Non-pigmented ciliary epithelial cell (primary cell): ENCODE measurements around the gene PTPRO.
"Not testable (repeated sequence)": the region's sequence is repeated elsewhere in the genome, so short reads cannot be mapped to it uniquely, and the experiment has no call there.

Experiments
- DNase-seq: peaks from one replicate; pipeline ENCODE4 v3.0.0-alpha.2; 2010; ENCODE audit warnings: low read depth

Gene PTPRO

DNA sequence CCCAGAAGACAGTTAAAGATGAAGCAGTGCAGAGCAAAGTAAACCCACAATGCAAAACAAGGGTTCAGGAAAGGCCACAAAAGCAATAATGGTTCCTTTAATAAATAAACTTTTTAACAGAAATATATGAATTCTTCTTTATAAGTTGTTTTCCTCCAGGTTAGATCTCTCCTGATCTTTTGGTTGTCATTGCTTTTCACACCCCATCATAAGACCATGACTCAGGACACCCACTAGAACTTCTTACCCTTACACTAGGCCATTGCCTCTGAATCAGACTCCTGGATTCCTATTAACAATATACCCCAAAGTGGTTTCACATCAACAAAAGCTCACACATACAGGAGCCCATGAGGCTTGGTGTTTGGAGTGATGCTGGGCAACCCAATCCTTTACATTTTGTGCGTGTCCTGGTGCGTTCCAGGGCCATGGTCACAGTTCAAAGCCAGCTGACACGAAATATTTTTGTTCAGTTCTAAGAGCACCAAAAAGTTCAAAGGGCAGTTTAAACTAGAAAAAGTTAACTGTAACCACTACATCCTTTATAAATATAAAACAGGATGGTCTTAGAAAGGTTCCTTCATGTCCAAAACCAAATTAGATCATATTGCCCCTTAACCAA, 279.9 kb downstream of the PTPRO start:
- no peak for DNase-seq

DNA sequence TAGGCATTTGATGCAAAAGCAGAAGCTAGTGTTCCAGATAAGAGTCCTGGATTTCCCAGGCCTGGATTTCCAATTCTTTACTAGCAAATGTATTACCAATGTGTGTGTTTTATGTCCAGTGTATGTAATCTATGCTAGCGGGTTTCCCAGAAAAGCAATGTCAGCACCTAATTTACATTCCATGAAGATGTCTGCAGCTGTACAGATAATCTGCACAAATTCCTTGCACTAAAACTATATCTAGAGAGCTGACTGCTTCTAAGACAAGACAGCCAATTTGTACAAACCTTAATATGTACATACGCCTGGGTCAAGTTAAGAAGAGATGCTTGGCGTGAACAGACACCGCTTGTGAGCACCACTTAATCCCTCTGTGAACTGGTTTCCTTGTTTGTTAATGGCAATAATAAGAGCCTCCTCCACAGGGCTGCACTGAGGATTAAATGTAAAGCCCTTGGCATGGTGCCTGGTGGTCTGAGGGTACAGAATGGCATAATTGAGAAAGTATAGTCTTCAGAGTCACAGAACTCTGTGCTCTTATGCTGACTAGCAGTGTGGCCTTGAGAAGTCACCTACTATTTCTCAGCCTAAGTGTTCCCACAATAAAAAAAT, 281.3 kb downstream of the PTPRO start:
- DNase-seq: no peak

DNA sequence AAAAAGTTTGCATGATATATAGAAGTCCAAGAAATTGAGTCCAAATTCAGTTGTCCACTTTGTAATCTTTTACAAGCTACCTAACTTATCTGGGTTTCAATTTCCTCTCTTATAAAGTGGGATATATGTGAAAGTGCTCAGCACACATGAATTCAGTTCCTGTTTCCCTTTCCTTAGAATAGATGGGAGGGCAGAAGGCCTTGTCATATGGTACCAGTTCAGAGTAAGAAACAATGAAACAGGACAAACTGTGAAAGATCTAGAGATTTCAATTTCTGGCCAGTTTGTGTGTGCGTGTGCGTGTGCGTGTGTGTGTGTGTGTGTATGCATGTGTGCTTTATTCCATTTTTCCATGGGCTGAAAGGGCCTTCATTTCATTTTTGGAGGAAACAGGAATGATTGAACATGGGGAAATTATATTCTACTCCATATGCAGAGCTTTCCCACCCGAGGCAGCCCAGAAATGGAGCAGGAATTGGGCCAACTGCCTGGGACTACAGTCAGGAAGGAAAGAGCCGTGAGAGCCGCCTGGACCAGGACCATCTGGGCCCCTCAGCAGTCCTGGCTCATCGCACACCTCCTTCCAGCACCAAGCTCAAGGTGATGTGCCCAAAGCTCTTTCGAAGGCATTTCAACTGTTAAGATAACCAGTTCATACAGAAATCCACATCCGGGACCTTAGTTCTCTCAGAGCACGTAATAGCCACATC, 283.7 kb downstream of the PTPRO start:
- DNase-seq: no peak

DNA sequence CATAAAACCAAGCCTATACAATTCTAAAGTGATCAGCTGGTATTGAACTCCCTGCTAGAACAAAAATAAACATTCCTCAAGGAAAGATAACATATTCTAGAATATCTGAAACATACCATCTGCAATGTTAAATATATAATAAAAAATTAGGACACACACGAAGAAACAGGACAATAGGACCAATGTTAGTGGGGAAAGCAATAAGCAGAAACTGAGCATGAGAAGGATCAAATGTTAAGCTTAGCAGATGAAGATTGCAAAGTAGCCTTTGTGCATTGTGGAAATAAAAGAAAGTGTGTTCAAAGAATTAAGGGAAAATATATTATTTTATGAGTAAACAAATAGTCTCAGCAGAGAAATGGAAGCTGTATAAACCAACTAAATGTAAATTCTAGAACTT, 286.1 kb downstream of the PTPRO start:
- no peak for DNase-seq

DNA sequence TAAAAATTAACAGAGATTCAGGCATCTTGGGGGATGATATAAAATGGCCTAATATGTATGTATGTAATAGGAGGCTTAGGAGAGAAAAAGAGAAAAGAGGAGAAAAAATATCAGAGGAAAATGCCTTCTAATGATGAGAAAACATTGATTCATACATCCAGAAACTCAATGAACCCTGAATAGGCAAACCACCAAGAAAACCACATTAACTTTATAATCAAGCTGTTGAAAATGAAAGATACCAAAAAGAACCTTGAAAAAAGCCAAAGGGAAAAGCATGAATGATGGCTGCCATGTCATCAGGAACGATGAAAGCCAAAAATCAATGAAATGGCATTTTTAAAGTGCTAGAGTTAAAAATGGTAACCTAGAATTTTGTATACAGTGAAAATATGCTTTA, 286.6 kb downstream of the PTPRO start:
- DNase-seq: no peak

DNA sequence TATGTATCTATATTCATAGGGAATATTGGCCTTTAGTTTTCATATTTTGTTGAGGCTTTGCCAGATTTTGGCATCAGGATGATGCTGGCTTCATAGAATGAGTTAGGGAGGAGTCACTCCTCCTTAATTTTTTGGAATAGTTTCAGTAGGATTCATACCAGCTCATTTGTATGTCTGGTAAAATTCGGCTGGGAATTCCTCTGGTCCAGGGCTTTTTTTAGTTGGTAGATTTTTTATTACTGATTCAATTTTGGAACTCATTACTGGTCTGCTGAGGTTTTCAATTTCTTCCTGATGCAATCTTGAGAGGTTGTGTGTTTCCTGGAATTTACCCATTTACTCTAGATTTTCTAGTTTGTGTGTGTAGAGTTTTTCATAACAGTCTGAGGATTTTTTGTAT, 291.7 kb downstream of the PTPRO start:
- DNase-seq: no peak

DNA sequence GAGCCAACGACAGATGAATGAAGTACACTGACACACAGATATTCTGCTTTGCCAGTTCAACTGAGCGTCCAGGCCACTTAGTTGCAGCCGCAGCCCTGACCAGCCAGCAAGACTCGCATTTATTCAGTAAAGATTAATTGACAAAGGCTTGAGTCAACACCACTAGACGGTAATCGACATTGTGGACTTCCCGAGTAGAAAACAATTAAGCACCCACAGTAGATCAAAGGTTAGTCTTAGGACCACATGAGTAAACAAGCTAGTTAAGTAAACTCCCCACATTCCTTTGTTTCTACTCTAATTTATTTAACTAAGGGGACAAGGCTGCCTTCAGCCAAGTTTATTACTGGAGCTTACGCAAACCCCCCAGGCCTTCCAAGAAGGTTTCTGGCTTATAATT, 294.2 kb downstream of the PTPRO start:
- not testable (repeated sequence) for DNase-seq

DNA sequence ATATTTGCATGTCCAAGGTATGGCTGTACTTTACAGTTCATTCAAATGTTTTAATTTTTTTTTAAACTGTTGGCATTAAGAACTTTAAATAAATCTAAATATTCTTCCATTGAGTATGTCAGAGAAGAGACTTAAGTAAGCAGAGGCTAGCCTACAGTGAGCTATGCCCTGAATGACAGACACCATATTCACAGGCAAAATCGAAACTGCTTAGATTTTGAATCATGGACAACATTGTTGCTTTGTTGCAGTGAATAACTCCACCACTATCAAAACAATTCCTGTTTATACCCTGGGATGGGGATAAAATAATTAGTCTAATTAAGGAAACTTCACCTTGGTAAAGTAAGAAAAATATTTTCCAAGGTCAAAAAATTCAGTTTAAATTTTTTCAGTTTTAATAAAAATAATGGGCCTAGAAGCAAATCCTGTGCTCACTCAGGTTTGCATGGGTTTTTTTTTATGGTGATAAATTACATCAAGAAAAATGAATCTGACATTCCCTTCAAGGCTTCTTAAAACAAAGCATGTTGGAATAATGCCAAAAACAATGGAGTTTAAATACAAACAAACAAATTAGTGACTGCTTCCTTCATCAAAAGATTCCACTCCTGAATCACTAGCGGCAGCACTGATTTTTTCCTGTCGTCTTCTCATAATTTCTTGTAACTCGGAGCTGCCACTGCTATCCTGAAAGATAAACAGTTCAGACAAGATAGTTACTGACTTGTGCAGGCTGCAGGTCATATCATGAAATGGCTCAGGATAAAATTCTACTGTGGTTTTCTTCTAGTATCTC, 298.6 kb downstream of the PTPRO start:
- DNase-seq: no peak

DNA sequence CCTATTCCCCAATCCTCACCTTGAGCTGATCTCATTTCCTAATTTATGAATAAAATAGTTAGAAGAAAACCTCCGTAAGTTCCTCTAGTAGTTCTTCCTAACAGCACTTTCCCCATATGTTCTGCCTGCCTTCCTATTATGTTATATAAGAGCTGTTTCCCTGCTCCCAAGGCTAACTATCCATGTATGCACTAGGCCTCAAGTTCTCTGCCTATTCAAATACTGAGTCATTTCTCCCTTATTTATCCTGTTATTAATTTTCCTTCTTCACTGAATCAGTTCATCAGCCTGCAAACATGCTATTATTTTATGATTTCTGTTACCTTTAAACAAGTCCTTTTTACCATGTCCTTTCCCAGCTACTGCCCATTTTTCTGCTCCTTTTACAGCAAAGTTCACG, 302.8 kb downstream of the PTPRO start:
- no peak for DNase-seq

DNA sequence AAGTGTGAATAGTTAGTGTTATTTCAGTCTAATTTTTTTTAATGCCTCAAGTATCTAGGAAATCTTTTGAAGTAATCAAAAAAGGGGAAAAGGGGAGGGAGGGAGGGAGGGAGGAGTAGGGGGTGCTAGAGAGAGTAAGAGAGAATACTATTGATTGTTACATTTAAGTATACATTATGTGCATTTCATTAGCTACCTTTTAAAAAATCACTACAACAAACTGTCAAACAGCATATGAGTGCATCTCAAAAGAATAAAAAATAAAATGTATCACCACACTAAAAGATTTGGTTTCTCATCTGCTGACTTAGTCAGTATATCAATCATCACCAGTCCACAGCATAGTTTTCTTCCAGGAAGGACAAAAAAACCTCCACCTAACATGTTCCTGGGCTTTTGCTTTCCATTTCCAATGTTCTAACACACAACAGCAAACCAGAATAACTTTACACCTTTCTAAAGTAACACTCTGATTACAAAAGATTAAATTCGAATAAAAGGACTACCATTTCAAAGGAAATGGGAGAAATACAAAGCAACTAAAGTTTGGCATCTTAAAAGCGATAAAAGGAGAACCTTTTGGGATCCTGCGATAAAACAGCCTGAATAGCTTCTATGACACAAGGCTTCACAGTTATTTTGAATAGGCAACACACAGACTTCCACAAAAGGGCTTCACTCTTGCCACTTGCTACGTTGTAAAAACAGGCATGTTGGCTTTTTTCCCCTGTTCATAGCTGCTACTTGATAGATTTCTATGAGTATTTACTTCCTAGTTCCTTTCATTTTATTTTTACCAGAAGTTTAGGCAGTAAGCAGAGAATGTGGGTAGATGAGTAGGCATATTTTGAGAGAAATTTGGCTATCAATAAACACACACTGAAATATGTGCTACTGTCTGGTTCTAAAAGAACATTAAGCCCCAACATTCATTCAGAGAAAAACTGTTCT, 306.0 kb downstream of the PTPRO start:
- no peak for DNase-seq

DNA sequence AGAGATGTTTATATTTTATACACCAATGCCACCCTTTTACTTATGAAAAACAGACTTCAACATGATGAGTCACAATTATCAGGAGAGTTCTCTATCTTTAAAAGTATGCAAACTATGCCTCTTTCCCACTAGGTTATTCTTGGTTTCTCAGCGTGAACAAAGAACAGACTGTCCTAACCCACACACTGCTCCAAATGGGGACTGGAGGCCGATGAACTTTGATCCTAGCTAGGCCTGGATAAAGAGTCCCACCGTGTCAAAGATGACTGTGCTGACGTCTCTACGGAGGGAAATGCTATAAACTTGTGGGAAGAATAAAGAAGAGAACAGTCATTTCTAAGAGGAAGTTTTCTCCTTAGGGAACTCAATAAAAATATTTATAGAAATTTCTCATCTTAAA, 306.8 kb downstream of the PTPRO start:
- peak; percentile 95 for DNase-seq

DNA sequence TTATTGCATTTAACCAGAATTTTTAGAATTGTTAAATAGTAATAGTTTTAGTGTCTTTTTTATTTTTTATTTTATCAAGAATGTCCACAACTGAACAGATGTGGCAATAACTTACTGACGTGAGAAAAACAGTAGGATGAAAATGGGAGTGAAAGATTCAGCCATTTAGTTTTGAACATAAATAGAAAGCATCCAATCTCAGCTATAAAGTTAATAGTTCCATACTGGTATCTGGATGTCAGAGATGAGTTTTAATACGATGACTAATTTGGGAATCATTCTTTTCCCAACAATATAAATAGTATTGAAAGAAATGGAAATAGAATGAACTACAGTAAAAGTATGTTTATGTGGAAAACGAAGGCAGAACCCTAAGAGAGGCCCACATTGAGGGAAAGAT, 307.5 kb downstream of the PTPRO start:
- no peak for DNase-seq

DNA sequence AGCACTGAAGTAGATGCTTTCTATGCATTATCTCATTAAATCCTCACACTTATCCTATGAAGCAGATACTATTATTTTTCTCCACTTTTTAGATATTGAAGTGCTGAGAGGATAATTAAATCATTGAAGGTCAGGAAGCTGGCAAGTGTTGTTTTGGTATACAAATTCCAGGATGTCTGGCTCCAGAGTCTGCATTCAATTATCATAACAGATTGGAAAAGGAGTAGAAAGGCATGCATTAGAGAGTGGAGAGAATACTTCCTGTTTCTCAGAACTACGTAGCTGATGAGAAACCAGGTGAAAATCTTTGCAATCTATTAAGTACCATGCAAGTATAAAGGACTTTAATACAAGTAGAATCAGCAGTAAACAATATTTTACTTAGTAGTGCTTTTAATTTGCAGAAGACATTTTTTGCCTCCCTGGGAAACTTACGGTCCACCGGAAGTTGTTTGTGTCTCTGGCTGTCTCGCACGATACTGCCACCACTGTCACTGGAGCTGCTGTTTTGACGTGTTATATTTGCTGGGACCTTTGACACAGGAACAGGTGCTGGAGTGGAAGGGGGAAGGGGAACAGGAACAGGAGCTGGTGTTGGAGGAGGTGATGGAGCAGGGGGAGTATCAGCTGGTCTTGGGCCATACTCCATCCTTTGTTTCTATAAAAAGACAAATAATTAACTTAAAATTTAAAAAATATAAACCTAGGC, 308.9 kb downstream of the PTPRO start:
- DNase-seq: no peak

DNA sequence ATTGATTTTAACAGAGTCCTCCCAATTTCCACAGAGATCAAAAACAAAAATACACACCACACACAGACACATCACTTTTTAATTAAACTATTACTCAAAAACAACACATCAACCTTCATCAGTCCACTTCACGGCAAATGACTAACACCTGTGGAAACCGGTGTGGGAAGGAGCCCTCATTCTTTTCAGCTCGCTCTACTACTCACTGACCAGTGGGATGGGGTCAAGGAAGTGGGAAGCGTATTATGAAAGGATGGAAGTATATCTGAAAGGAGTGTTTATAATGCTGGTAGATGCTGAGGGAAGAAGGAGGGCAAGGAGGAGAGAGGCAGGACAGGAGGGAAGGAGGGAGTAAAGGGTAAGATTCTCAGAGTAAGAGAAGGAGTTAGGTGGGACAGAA, 310.4 kb downstream of the PTPRO start:
- DNase-seq: no peak

DNA sequence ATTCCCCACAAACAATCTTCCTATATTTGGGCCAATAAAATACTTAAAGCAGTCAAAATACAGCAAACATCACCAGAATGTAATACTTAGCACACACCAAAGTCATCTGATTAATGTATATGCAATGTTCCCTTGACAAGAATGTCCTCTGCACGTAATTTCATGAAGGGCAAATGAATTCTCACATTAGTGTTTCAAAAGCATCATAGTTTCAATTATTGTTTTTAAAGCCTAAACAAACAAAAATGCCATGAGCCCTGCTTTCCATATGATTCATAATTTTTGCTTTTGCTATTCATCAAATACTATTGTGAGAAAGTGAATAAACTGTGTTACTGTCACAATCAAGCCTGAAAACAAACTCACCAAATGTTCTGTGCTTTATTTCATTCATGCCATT, 310.9 kb downstream of the PTPRO start:
- DNase-seq: no peak

DNA sequence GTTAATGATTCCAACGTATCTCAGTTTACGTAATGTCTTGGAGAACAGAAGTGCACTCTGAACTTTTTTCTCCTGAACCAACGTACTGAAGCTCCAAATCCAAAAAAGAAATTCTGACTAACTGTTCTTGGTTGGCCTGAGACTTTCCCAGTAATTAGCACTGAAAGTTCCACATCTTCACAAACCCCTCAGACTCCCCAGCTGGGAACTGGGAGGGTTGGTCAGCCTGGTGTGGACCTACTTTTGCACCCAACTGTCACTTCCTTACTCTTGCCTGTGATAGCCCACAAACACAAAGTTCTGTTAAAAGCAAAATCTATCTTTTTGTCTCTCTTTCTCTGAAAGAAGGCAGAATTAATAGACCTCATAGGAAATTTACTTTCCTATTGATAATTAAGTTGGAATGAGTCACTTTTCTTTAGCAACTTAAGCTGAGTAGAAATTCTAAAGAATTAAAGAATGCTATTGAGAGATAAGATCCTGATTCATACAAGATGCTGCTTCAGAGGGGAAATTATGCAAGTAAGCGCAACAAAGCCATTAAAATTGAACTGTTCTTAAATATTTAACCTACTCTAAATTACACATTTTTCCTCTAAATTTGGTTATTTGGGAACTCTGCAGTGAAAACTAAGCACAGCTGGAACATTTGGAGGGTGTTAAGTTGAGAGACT, 311.8 kb downstream of the PTPRO start:
- no peak for DNase-seq

DNA sequence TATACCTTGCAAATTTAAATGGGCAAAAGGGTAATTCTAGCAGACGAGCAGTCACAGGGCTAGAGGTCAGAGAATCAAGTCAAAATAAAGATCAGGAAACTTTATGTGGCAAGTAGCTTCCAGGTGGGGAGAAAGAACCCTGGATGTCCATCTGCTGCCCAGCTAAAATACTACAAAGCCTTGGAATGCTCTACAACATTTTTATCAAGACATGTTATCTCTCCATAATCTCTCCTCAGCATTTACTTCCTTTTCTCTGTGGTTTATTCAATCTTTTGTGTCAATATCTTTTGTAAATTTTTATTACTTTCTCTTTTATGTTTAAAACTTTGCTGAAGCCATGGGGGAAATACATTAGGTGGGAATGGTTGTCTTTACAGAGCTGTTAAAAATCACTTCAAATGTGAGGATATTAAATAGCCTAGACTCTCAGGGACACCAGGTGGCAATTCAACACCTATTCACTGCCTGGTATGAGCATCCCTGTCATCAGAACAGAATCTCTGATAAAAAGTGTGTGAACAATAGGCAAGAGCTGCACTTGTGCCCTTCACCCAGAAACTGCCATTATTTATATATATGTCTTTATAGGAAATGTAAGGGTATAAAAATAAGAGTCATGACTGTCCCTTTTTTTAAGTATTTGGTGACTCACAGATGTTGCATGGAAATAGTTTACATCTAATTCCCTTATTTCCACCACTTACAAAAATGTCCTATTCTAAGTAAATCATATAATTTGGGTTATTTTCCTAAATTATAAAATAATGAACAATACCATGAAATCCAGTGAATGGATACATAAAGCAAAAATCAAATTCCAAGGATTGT, 314.0 kb downstream of the PTPRO start:
- no peak for DNase-seq

DNA sequence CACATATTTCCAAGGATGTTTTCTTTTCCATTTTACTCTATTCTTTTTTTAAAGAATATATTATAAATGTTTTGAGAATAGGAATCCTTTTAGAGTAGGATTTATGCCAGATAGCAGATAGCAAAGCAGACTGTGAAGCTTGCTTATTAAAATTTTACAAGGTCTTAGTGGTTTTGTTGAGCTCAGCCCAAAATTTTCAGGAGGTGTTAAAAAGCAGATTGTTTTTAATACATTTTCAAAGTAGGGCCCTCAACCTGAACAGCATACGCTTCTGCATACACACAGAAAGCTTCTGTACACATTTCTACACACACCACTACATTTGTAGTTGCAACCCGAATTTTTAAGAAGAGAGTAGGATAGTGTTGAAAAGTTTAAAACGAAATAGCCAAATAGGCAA, 315.9 kb downstream of the PTPRO start:
- no peak for DNase-seq

DNA sequence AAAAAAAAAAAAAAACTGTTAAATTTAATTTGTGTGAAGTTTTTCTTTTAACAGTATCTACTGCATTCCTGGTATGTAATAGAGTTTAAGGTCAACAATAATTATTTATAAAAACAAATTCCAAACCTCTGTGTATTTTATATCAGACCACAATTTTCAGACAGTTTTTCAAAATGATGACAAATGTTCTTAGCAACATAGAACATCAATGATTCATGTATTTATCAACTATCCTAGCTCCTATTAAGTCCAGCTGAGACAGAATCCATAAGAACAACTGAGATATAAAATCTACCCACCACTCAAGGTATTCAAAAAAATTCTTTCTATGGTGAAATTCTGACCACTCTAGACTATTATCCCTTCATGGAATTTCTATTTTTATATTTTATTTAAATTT, 322.4 kb downstream of the PTPRO start:
- no peak for DNase-seq

DNA sequence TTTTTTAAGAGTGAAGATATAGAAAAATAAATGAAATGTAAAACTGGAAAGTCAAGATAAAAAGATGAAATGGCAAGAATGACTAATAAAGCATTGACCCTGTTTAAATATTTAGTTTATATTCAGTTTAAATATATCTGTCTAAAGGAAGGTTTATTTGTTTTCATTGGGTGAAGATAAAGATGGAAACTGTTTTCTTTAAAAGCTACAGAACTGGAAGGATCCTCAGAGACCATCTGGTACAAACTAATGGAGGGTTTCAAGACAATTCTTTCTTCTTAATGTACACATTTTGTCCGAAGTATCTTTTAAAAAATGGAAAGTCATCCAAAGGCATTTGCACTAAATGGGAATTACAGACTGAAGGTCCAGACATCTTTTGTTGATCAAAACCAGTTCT, 324.3 kb downstream of the PTPRO start:
- no peak for DNase-seq
